ENCODE data around the gene GUK1.

GRCh38 chr1:228166170-228166936, 26.3 kb downstream of the GUK1 start:
- TF ChIP-seq CTCF (IDR thresholded peaks at IDR 0.05) (no peak), SP1 (CRISPR knock-in tag; conservative IDR thresholded peaks at IDR 0.05) (no peak), ZNF512 (CRISPR knock-in tag; IDR thresholded peaks at IDR 0.05; ENCODE audit: borderline replicate concordance) (no peak), ZBTB43 (CRISPR knock-in tag; IDR thresholded peaks at IDR 0.05) (no peak), USF2 (CRISPR knock-in tag; IDR thresholded peaks at IDR 0.05) (no peak), SMAD3 (CRISPR knock-in tag; IDR thresholded peaks at IDR 0.05; ENCODE audit: borderline replicate concordance) (no peak), RELA (CRISPR knock-in tag; IDR thresholded peaks at IDR 0.05; ENCODE audit: borderline replicate concordance) (no peak), IRF2 (CRISPR knock-in tag; IDR thresholded peaks at IDR 0.05; ENCODE audit: borderline replicate concordance, low read depth) (no peak; the same call in 1 of the 2 replicates), ZNF416 (CRISPR knock-in tag; IDR thresholded peaks at IDR 0.05) (no peak)
